PC-9 (cell line): ENCODE measurements around the gene FPGS. TPM values are rescaled to one million over a fixed set of nuclear protein-coding genes. Genes with fewer than 3 reads are reported as not detected.

Source experiments
- Bru-seq: library from RNA; stranded (reverse); fragments of 400-500 nt; gene quantifications from one replicate; lab custom pipeline; 2021; lab: Mats Ljungman, UMichigan
- BruChase-seq, 2 experiments: library from RNA; stranded (reverse); fragments of 400-500 nt; gene quantifications; one replicate each; lab custom pipeline; 2021; lab: Mats Ljungman, UMichigan
- BruUV-seq: library from RNA; stranded (reverse); fragments of 400-500 nt; replicated peaks from 2 replicates; lab custom pipeline; 2021; lab: Mats Ljungman, UMichigan
- CTCF ChIA-PET: fragments of 300-600 bp; sonication (Branson Sonifier 250); formaldehyde crosslinking; loops from one replicate; lab custom pipeline; 2022; ENCODE audit warnings: antibody characterized with exemption; lab: Charles Lee
- POLR2A ChIA-PET: fragments of 300-600 bp; sonication (Branson Sonifier 250); formaldehyde crosslinking; loops from one replicate; lab custom pipeline; 2022; ENCODE audit warnings: antibody characterized with exemption; ENCODE audit not compliant: unreplicated experiment; lab: Charles Lee
- DNase-seq, 2 experiments: peaks; one replicate each; pipeline versions ENCODE4 v3.0.0 to v3.0.0-alpha.2; 2015 to 2022; ENCODE audit warnings: mixed read lengths in 1 of 2
- H2AFZ ChIP-seq: fragments of 200-600 bp; sonication (generic); 2 replicates; pipeline ENCODE4 v1.8.1; 2017; ENCODE audit warnings: antibody characterized with exemption
- H3F3A ChIP-seq: fragments of 200-600 bp; sonication (generic); 2 replicates; pipeline ENCODE4 v1.8.1; 2017; ENCODE audit warnings: antibody characterized with exemption, mild to moderate bottlenecking, low read depth; ENCODE audit not compliant: insufficient read depth
- H3K27ac ChIP-seq: fragments of 200-600 bp; sonication (generic); 2 replicates; pipeline ENCODE4 v1.6.1; 2016; ENCODE audit warnings: mixed run types
- H3K27me3 ChIP-seq: fragments of 200-600 bp; sonication (generic); 2 replicates; pipeline ENCODE4 v1.6.1; 2016; ENCODE audit warnings: low read depth, mixed run types; ENCODE audit not compliant: insufficient read depth
- H3K36me3 ChIP-seq: fragments of 200-600 bp; sonication (generic); 2 replicates; pipeline ENCODE4 v1.6.1; 2016; ENCODE audit warnings: low read depth, mixed run types
- H3K4me1 ChIP-seq: fragments of 200-600 bp; sonication (generic); replicated peaks from 2 replicates; pipeline ENCODE4 v1.6.1; 2016; ENCODE audit warnings: mixed run types; ENCODE audit not compliant: insufficient read depth
- H3K4me2 ChIP-seq: fragments of 200-600 bp; sonication (generic); 2 replicates; pipeline ENCODE4 v1.6.1; 2017; ENCODE audit warnings: mixed run types
- H3K4me3 ChIP-seq: fragments of 200-600 bp; sonication (generic); 2 replicates; pipeline ENCODE4 v1.6.1; 2016; ENCODE audit warnings: mixed run types
- H3K79me2 ChIP-seq: fragments of 200-600 bp; sonication (generic); 2 replicates; pipeline ENCODE4 v1.6.1; 2017; ENCODE audit warnings: low read depth, mixed run types
- H3K9me2 ChIP-seq: fragments of 200-600 bp; sonication (generic); 2 replicates; pipeline ENCODE4 v1.8.1; 2017; ENCODE audit warnings: mild to moderate bottlenecking; ENCODE audit not compliant: insufficient read depth
- H3K9me3 ChIP-seq: fragments of 200-600 bp; sonication (generic); 2 replicates; pipeline ENCODE4 v1.8.1; 2016; ENCODE audit warnings: low read depth; ENCODE audit not compliant: insufficient read depth
- H4K20me1 ChIP-seq: fragments of 200-600 bp; sonication (generic); 2 replicates; pipeline ENCODE4 v1.8.1; 2017; ENCODE audit not compliant: insufficient read depth
- EZH2 ChIP-seq: fragments of 200-600 bp; sonication (generic); IDR thresholded peaks from 2 replicates; pipeline ENCODE4 v1.8.0; 2017; ENCODE audit warnings: antibody characterized with exemption, low read depth
- intact Hi-C: fragments of 100-400 bp; cut with micrococcal nuclease; formaldehyde crosslinking; loops from one replicate; pipeline ENCODE4 v1.10.0; 2022; ENCODE audit not compliant: unreplicated experiment
- long read RNA-seq: library from polyadenylated mRNA; stranded (forward); transcript quantifications from one replicate; pipeline ENCODE4 v2.0.0, GENCODE V29; 2022
- total RNA-seq: library from RNA; stranded (reverse); gene quantifications from 2 replicates; pipeline ENCODE4 v1.2.3, GENCODE V29; 2021
- TF ChIP-seq, protein P1 (sequence below): fragments of 200-600 bp; sonication (generic); conservative IDR thresholded peaks from 2 replicates; pipeline ENCODE4 v1.6.1; 2017; ENCODE audit warnings: mixed run types, antibody characterized with exemption, mild to moderate bottlenecking, moderate library complexity

FPGS gene, protein sequence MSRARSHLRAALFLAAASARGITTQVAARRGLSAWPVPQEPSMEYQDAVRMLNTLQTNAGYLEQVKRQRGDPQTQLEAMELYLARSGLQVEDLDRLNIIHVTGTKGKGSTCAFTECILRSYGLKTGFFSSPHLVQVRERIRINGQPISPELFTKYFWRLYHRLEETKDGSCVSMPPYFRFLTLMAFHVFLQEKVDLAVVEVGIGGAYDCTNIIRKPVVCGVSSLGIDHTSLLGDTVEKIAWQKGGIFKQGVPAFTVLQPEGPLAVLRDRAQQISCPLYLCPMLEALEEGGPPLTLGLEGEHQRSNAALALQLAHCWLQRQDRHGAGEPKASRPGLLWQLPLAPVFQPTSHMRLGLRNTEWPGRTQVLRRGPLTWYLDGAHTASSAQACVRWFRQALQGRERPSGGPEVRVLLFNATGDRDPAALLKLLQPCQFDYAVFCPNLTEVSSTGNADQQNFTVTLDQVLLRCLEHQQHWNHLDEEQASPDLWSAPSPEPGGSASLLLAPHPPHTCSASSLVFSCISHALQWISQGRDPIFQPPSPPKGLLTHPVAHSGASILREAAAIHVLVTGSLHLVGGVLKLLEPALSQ
- 152 and 191 TPM in 2 replicates for total RNA-seq
- Bru-seq, nascent RNA: percentile 85 among the genes with signal in this experiment
- BruChase-seq, experiment 1, labeled RNA remaining after a 2-hour chase: percentile 84 among the genes with signal in this experiment
- percentile 85 among the genes with signal in this experiment for BruChase-seq, experiment 2, labeled RNA remaining after a 6-hour chase
- long read RNA-seq, transcript FPGS-203 (15 exons, 2,279 nt): major isoform, 132 of 289 reads
- long read RNA-seq, transcript FPGS-204 (14 exons, 2,230 nt): minor isoform, 7 of 289 reads
- long read RNA-seq, transcript FPGS-201 (15 exons, 2,278 nt): minor isoform, 56 of 289 reads
- long read RNA-seq, partial matches to known transcripts: 24 of 289 reads
- long read RNA-seq, other reads (novel, unspliced or antisense): 67 of 289 reads

DNA sequence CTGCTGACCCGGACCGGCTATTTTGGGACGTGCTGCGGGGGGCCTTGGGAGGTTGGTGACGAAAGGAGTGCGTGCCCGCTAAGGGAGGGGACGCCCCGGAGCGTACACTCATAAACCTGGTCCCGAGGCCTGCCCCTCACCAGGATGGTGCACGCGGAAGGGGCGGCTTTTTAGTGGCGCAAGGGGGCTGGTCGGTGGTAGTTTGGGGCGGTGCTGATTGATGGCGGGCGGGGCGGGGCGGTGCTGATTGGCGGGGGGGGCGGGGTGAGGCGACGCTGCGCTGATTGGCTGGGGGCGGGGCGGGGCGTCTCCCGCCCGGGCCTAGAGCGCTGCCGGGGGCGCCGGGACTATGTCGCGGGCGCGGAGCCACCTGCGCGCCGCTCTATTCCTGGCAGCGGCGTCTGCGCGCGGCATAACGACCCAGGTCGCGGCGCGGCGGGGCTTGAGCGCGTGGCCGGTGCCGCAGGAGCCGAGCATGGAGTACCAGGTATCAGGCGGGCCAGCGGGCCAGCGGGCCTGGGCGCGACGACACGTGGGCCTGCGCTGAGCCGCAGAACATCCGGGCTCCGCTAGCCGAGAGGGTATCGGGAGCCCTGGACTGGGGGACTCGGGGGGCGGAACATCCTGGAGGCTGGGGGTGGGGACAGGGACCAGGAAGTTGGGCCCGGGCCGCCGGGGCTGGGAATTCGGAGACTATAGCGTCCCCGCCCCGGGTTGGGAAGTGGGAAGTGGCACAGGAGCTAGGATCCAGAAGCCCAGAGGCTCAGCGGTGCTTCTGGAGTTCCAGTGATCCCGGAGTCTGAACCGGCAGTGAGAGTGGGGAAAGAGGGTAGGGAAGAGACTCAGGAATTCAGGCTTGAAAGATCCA lies at the start of gene FPGS:
TSS of gene FPGS (plus strand) at position 307 of the 868 bp plus-strand sequence. CDS start at position 350, 43 bp downstream.
- Histone ChIP-seq H3K4me1 (peaks cover 48% of the 10 kb centered on the region), H3K4me3 (peak within 1 kb of the TSS; percentile 86), H3K27me3 (no peaks in the 10 kb centered on the region), H4K20me1 (peaks cover 15% of the 10 kb centered on the region), H3K9me3 (no peaks in the 10 kb centered on the region), H3F3A (peaks cover 58% of the 10 kb centered on the region), H3K9me2 (no peaks in the 10 kb centered on the region), H3K36me3 (peaks cover 19% of the 10 kb centered on the region), H3K27ac (peak within 1 kb of the TSS; percentile 96), H2AFZ (peak within 1 kb of the TSS; percentile 67), H3K79me2 (peaks cover 39% of the 10 kb centered on the region), H3K4me2 (peak within 1 kb of the TSS; percentile 88)
- BruUV-seq: no TSS peak
- TF ChIP-seq EZH2: no peak
- TF ChIP-seq, protein P1, sequence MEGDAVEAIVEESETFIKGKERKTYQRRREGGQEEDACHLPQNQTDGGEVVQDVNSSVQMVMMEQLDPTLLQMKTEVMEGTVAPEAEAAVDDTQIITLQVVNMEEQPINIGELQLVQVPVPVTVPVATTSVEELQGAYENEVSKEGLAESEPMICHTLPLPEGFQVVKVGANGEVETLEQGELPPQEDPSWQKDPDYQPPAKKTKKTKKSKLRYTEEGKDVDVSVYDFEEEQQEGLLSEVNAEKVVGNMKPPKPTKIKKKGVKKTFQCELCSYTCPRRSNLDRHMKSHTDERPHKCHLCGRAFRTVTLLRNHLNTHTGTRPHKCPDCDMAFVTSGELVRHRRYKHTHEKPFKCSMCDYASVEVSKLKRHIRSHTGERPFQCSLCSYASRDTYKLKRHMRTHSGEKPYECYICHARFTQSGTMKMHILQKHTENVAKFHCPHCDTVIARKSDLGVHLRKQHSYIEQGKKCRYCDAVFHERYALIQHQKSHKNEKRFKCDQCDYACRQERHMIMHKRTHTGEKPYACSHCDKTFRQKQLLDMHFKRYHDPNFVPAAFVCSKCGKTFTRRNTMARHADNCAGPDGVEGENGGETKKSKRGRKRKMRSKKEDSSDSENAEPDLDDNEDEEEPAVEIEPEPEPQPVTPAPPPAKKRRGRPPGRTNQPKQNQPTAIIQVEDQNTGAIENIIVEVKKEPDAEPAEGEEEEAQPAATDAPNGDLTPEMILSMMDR: no peak
- intact Hi-C loops: loop anchor here (1.0 to 5.0 kb wide), 4 partner anchors 17 to 69 kb away; partner anchors contain the start of genes CDK9 and ENG
- ChIA-PET CTCF (no interaction called here), POLR2A (interaction anchor here (1.0 kb wide), 1 partner anchor 17 kb away, joined by 3 read pairs; the partner anchor contains the start of gene CDK9)
- DNase-seq: peak; percentile 66 to 90

DNA sequence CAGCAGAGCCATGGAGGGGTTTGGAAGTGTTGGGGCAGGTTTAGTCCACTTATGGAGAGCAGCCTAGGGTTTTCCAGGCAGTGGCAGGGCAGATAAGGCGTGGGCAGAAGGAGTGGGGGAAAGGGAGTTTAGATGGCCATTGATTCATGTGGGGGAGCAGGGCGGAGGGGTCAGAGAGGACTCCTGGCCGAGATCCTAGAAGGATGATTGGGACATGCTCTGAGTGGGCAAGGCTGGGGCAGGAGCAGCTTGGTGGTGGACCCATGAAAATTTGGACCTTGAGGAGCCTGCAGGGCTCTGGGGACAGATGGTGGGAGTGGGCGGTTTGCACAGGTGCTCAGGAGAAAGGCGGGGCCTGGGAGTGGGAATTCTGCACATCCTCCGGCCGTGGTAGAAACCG lies 49.5 kb upstream of the FPGS start:
- no peak for DNase-seq
- no peaks in the 10 kb centered on the region for H3K79me2 ChIP-seq
- H3K9me3 ChIP-seq: no peaks in the 10 kb centered on the region
- no TSS peak for BruUV-seq
- no peaks in the 10 kb centered on the region for H3K36me3 ChIP-seq
- CTCF ChIA-PET: no interaction called here
- no peaks in the 10 kb centered on the region for H3K9me2 ChIP-seq
- no peak overlapping the region for H3K27ac ChIP-seq
- no peaks in the 10 kb centered on the region for H4K20me1 ChIP-seq
- POLR2A ChIA-PET: no interaction called here
- H3K4me2 ChIP-seq: no peak overlapping the region
- intact Hi-C loops: no loop called here
- no peaks in the 10 kb centered on the region; the same call in 1 of the 2 replicates for H3F3A ChIP-seq
- no peak overlapping the region for H2AFZ ChIP-seq
- H3K4me1 ChIP-seq: no peaks in the 10 kb centered on the region
- H3K27me3 ChIP-seq: peaks cover 61% of the 10 kb centered on the region
- H3K4me3 ChIP-seq: no peak overlapping the region
- TF ChIP-seq, protein P1: no peak
- TF ChIP-seq EZH2: no peak
